B cell (primary cell): ENCODE measurements around the gene PPP1R9A. TPM values are rescaled to one million over a fixed set of nuclear protein-coding genes. Genes with fewer than 3 reads are reported as not detected.

Experiments
- ATAC-seq: fragments of 200-7000 bp; cut with Tn5 transposase; one replicate; pipeline ENCODE4 v1.10.0; 2021; ENCODE audit warnings: low read depth, mild to moderate bottlenecking, moderate number of reproducible peaks, moderate library complexity
- CTCF ChIA-PET: fragments of 350-600 bp; sonication (Branson Sonifier 250); formaldehyde crosslinking; loops from one replicate; lab custom pipeline; 2021; ENCODE audit warnings: antibody characterized with exemption, inconsistent platforms; lab: Charles Lee
- POLR2A ChIA-PET: fragments of 350-600 bp; sonication (Branson Sonifier 250); formaldehyde crosslinking; loops from one replicate; lab custom pipeline; 2021; ENCODE audit warnings: antibody characterized with exemption; lab: Charles Lee
- DNase-seq: peaks from one replicate; pipeline ENCODE4 v3.0.0; 2013
- H2AFZ ChIP-seq: 2 replicates; pipeline ENCODE4 v1.6.1; 2012; ENCODE audit warnings: mild to moderate bottlenecking, low read depth, low read length; ENCODE audit not compliant: insufficient read depth, poor library complexity, severe bottlenecking
- H3K27ac ChIP-seq, 2 donors: 1 replicate in 1 of 2; 2 replicates in 1 of 2; pipeline ENCODE4 v1.5.1; 2012 to 2013; ENCODE audit warnings: low read length in 2 of 2, mild to moderate bottlenecking in 2 of 2, moderate library complexity in 1 of 2
- H3K27me3 ChIP-seq, 4 experiments: fragments of 200-600 bp in 1 of 4; sonication (generic) in 1 of 4; replicated peaks in 1 of 4; 1 replicate in 2 of 4; 2 replicates in 2 of 4; pipeline versions ENCODE4 v1.6.1 to v1.7.0; 2013 to 2016; ENCODE audit warnings: low read length in 3 of 4, mild to moderate bottlenecking in 2 of 4, mixed read lengths in 1 of 4, moderate library complexity in 1 of 4; ENCODE audit not compliant: insufficient read depth in 4 of 4, control insufficient read depth in 3 of 4; ENCODE audit errors: control extremely low read depth in 1 of 4
- H3K36me3 ChIP-seq, 2 experiments: replicated peaks in 1 of 2; 1 replicate in 1 of 2; 2 replicates in 1 of 2; pipeline versions ENCODE4 v1.6.1 to v1.7.1; 2013; ENCODE audit warnings: low read length in 1 of 2; ENCODE audit not compliant: insufficient read depth in 2 of 2, control insufficient read depth in 1 of 2; ENCODE audit errors: control extremely low read depth in 1 of 2, extremely low read depth in 1 of 2
- H3K4me1 ChIP-seq, 2 donors: fragments of 200-600 bp in 1 of 2; sonication (generic) in 1 of 2; 1 replicate in 1 of 2; 2 replicates in 1 of 2; pipeline versions ENCODE4 v1.5.1 to v1.6.1; 2013 to 2017; ENCODE audit warnings: low read length in 2 of 2; ENCODE audit not compliant: control insufficient read depth in 2 of 2, insufficient read depth in 2 of 2
- H3K4me2 ChIP-seq: replicated peaks from 2 replicates; pipeline ENCODE3; 2012; ENCODE audit warnings: mild to moderate bottlenecking, low read depth, low read length; ENCODE audit not compliant: poor library complexity, severe bottlenecking
- H3K4me3 ChIP-seq, 5 experiments: fragments of 200-600 bp in 1 of 5; sonication (generic) in 1 of 5; 1 replicate in 3 of 5; 2 replicates in 2 of 5; pipeline versions ENCODE4 v1.5.1 to v1.7.0; 2011 to 2016; ENCODE audit warnings: low read length in 4 of 5, mild to moderate bottlenecking in 4 of 5, low read depth in 2 of 5, control low read depth in 1 of 5, moderate library complexity in 1 of 5; ENCODE audit not compliant: insufficient read depth in 1 of 5; ENCODE audit errors: control extremely low read depth in 1 of 5, extremely low read depth in 1 of 5
- H3K79me2 ChIP-seq: fragments of 200-600 bp; sonication (generic); one replicate; pipeline ENCODE4 v1.6.0; 2016; ENCODE audit warnings: low read length; ENCODE audit not compliant: control insufficient read depth, insufficient read depth
- H3K9ac ChIP-seq: fragments of 200-600 bp; sonication (generic); 2 replicates; pipeline ENCODE4 v1.6.1; 2017; ENCODE audit warnings: mild to moderate bottlenecking, low read length, moderate library complexity
- H3K9me3 ChIP-seq, 3 donors: one replicate each; pipeline versions ENCODE4 v1.6.1 to v1.7.1; 2013; ENCODE audit warnings: low read length in 2 of 3; ENCODE audit not compliant: control insufficient read depth in 2 of 3, insufficient read depth in 1 of 3; ENCODE audit errors: control extremely low read depth in 1 of 3
- H4K20me1 ChIP-seq: 2 replicates; pipeline ENCODE4 v1.6.0; 2012; ENCODE audit warnings: mild to moderate bottlenecking, low read length; ENCODE audit not compliant: insufficient read depth, control insufficient read depth, poor library complexity, severe bottlenecking
- H3K27ac Mint-ChIP-seq: one replicate; pipeline ENCODE4 v1.8.0; 2021; ENCODE audit warnings: mixed read lengths
- H3K27me3 Mint-ChIP-seq: one replicate; pipeline ENCODE4 v1.8.0; 2021; ENCODE audit warnings: mixed read lengths
- H3K4me1 Mint-ChIP-seq: one replicate; pipeline ENCODE4 v1.8.0; 2021; ENCODE audit warnings: mixed read lengths
- H3K4me3 Mint-ChIP-seq: one replicate; pipeline ENCODE4 v1.8.0; 2021; ENCODE audit warnings: mixed read lengths
- H3K9me3 Mint-ChIP-seq: one replicate; pipeline ENCODE4 v1.8.0; 2022; ENCODE audit warnings: mixed read lengths; ENCODE audit not compliant: insufficient read depth
- EZH2 ChIP-seq: IDR thresholded peaks from 2 replicates; pipeline ENCODE4 v1.6.1; 2012; ENCODE audit warnings: borderline replicate concordance, low read depth, mild to moderate bottlenecking, moderate library complexity, low read length; ENCODE audit not compliant: insufficient read depth, poor library complexity, severe bottlenecking
- WGBS: methylation state at CpG from one replicate; pipeline ENCODE4 v1.1.5; 2013; ENCODE audit warnings: missing lambda C conversion rate; ENCODE audit not compliant: insufficient coverage; 5-methylcytosine and 5-hydroxymethylcytosine counted together
- intact Hi-C: fragments of 100-400 bp; cut with micrococcal nuclease; formaldehyde crosslinking; loops from one replicate; pipeline ENCODE4 v1.10.0; 2022
- polyA plus RNA-seq: library from polyadenylated mRNA; depleted of rRNA; stranded (reverse); fragments of >200 nt; gene quantifications from 2 replicates; pipeline ENCODE4 v1.2.3, GENCODE V29; 2012
- total RNA-seq, 2 donors: library from RNA; stranded (reverse); fragments of 120-200 nt in 1 of 2; gene quantifications; 1 replicate in 1 of 2; 2 replicates in 1 of 2; pipeline versions ENCODE4 v1.2.3 to v1.2.4, GENCODE V29; 2013 to 2022
- TF ChIP-seq, protein P1 (sequence below): fragments of 200-600 bp; IDR thresholded peaks from one replicate; pipeline ENCODE4 v1.8.0; 2022; ENCODE audit warnings: antibody characterized with exemption, mild to moderate bottlenecking

The PPP1R9A gene
- total and polyA plus RNA-seq, 2 donors (not counting 1 experiment from before 2014, with no cell fraction given) = 1.1 to 4.8 TPM

GRCh38 chr7:95028683-95029082 lies 121.3 kb downstream of the PPP1R9A start:
- no CpG with 5 or more reads among the region's 1 CpG for WGBS
- TF ChIP-seq, protein P1, sequence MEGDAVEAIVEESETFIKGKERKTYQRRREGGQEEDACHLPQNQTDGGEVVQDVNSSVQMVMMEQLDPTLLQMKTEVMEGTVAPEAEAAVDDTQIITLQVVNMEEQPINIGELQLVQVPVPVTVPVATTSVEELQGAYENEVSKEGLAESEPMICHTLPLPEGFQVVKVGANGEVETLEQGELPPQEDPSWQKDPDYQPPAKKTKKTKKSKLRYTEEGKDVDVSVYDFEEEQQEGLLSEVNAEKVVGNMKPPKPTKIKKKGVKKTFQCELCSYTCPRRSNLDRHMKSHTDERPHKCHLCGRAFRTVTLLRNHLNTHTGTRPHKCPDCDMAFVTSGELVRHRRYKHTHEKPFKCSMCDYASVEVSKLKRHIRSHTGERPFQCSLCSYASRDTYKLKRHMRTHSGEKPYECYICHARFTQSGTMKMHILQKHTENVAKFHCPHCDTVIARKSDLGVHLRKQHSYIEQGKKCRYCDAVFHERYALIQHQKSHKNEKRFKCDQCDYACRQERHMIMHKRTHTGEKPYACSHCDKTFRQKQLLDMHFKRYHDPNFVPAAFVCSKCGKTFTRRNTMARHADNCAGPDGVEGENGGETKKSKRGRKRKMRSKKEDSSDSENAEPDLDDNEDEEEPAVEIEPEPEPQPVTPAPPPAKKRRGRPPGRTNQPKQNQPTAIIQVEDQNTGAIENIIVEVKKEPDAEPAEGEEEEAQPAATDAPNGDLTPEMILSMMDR = no peak
- TF ChIP-seq EZH2 = no peak
- peaks cover 11% of the 10 kb centered on the region for H3K9me3 Mint-ChIP-seq
- no peak overlapping the region for H3K9ac ChIP-seq
- intact Hi-C loops = no loop called here
- no peaks in the 10 kb centered on the region for H3K4me1 Mint-ChIP-seq
- no peak overlapping the region for H3K4me3 ChIP-seq
- DNase-seq (no peak), ATAC-seq (no peak)
- peaks cover 4% of the 10 kb centered on the region for H3K27me3 Mint-ChIP-seq
- no peaks in the 10 kb centered on the region for H3K4me1 ChIP-seq
- H4K20me1 ChIP-seq = no peaks in the 10 kb centered on the region
- H3K79me2 ChIP-seq = no peaks in the 10 kb centered on the region
- no peak overlapping the region for H3K27ac Mint-ChIP-seq
- no peak overlapping the region for H3K4me2 ChIP-seq
- H3K4me3 Mint-ChIP-seq = no peak overlapping the region
- ChIA-PET CTCF (no interaction called here), POLR2A (interaction anchor here (0.6 kb wide), 1 partner anchor 166 kb away, joined by 3 read pairs; no protein-coding TSS in a partner anchor)
- H3K27ac ChIP-seq = no peak overlapping the region
- H3K9me3 ChIP-seq = peaks cover 0 to 13% (median 0%) of the 10 kb centered on the region in 3 donors
- no peaks in the 10 kb centered on the region for H3K36me3 ChIP-seq
- no peaks in the 10 kb centered on the region for H3K27me3 ChIP-seq
- no peak overlapping the region for H2AFZ ChIP-seq

- no peak overlapping the region for H3K27ac Mint-ChIP-seq
- CTCF ChIA-PET = no interaction called here
- no peaks in the 10 kb centered on the region for H3K79me2 ChIP-seq
Observed at GRCh38 chr7:95035295-95035694, 127.9 kb downstream of the PPP1R9A start.

More at GRCh38 chr7:95035295-95035694, 127.9 kb downstream of the PPP1R9A start:
- intact Hi-C loops = no loop called here
- ATAC-seq (no peak), DNase-seq (no peak)
- TF ChIP-seq EZH2 = no peak
- TF ChIP-seq, protein P1 = no peak
- no peak overlapping the region for H3K4me3 ChIP-seq
- H3K9ac ChIP-seq = no peak overlapping the region
- no peak overlapping the region for H3K4me3 Mint-ChIP-seq
- H3K9me3 ChIP-seq = no peaks in the 10 kb centered on the region
- no peaks in the 10 kb centered on the region for H3K9me3 Mint-ChIP-seq
- POLR2A ChIA-PET = no interaction called here
- H3K4me2 ChIP-seq = no peak overlapping the region
- no peaks in the 10 kb centered on the region for H4K20me1 ChIP-seq
- no peaks in the 10 kb centered on the region for H3K4me1 Mint-ChIP-seq
- H2AFZ ChIP-seq = no peak overlapping the region
- H3K27me3 Mint-ChIP-seq = peaks cover 4% of the 10 kb centered on the region
- H3K36me3 ChIP-seq = no peaks in the 10 kb centered on the region
- no peaks in the 10 kb centered on the region for H3K27me3 ChIP-seq
- no peaks in the 10 kb centered on the region for H3K4me1 ChIP-seq
- no peak overlapping the region for H3K27ac ChIP-seq
